HG02970 (cell line): ENCODE data around the gene ICA1L.

Experiments
- ATAC-seq: cut with Tn5 transposase; IDR thresholded peaks from one replicate; pipeline ENCODE4 v1.9.1; 2021; ENCODE audit warnings: mild to moderate bottlenecking, moderate library complexity, moderate number of reproducible peaks; ENCODE audit not compliant: unreplicated experiment, low FRiP score

Gene ICA1L

DNA sequence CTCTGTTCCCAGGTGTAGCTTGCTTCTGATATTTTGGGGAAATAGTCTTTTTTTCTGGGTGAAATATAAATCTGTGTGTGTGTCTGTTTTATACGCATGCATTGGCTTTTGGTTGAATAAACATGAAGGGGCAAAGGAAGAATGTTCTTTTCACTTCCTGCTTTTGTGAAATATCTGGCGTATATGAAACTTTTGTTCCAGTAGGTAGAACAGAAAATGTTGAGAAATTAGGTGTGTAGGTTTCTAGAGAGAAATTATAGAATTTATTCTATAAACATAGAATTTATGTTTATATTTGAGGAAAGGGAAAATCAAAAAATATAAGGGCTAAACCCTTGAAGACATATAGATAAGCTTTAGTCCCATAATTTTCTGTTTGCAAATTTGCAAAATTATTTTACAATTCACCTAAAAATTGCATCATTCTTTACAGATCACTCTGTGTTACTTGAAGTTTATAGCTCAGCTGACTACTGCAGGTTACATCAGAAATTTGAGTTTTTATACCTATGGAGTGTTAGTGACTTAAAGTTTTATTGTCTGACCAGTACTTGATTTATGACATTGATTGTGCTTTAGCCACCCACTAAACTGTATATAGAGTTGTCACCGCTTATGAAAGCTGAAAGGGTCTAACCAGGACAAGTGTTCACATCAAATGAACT, 120.7 kb downstream of the ICA1L start:
- ATAC-seq = no peak

DNA sequence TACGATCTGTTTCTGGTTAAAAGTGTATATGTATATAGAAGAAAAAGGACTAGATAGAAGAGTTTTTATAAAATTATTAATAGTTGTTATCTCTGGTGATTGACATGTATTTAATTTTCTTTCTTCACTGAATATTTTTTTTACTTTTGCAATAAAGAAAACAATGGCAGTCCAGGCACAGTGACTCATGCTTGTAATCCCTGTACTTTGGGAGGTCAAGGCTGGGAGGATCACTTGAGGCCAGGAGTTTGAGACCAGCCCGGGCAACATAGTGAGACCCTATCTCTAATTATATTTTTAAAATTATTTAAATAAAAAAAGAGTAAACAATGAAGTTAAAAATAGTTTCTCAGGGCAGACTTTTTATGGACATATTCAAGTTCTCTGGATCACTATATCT, 122.1 kb downstream of the ICA1L start:
- no peak for ATAC-seq

DNA sequence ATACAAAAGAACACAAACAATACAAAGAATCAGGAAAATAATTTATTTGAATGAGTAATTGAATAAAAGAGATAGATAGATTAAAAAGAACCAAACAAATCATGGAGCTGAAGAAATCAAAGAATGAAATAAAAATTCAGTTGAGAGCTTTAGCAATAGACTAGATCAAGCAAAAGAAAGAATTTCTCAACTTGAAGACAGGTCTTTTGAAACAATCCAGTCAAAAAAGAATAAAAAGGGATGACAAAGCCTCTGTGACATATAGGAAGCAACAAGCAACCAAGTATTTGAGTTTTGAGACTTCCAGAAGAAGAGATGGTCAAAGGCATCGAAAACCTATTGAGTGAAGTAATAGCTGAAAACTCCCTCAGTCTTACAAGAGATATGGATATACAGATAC, 128.0 kb downstream of the ICA1L start:
- no peak for ATAC-seq

DNA sequence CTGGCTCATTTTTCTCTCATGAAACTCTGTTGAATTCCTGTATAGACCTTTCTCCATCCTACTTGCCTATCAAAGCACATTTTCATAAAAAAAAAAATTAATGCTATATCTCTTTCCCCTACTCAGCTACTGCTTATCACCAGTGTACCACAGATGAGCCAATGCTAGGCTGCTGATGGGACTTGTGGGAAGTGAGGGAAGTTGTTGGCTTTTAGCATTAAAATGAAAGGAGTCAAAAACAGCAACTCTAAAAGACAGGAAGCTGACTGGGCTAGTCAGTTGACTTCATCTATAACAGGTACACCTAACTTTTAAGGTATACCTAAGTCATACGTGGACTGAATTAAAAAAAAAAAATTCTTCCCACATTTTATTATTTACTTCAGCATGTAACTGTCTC, 134.7 kb downstream of the ICA1L start:
- ATAC-seq = no peak

DNA sequence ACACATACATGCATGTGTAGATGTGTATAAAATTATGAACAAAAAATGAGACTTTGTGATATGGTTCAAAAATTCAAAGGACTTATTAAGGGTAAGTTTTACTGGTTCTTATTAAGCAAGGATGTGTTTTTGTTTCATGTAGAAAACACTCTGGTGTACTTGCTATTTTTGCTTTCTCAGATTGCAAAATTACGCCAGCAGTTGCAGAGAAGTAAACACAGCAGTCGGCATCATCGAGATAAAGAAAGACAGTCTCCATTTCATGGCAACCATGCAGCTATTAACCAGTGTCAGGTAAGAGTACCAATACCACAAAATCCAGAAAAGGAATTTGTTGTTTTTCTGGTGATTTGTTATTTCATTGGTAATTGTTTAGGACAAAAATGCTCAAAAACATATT, 145.5 kb downstream of the ICA1L start:
- no peak for ATAC-seq

DNA sequence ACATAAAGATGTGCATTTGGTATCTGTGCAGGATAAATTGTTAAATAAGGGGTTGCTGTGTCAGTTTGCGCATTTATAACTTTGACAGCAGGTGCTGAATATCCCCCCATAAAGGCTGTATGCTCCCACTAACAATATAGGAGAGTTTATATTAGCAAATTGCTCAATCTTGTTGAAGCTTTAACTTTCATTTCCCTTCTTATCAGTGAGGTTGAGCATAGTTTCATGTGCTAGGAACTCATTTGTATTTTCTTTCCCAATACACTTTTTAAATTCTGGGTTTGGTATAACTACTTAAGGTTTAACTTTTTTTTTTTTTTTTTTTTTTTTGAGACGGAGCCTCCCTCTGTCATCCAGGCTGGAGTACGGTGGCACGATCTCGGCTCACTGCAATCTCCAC, 147.8 kb downstream of the ICA1L start:
- ATAC-seq = no peak
